GM23338 (cell line): ENCODE measurements around the gene DCST2. TPM values are rescaled to one million over a fixed set of nuclear protein-coding genes. Genes with fewer than 3 reads are reported as not detected.

Source experiments
- ATAC-seq: fragments of 200-7000 bp; cut with Tn5 transposase; 3 replicates; pipeline ENCODE4 v1.9.1; 2020
- DNase-seq: peaks from one replicate; pipeline ENCODE4 v3.0.0-alpha.2; 2015; ENCODE audit warnings: low spot score
- H2AFZ ChIP-seq: fragments of 200-600 bp; sonication (generic); 2 replicates; pipeline ENCODE4 v1.8.0; 2016; ENCODE audit warnings: antibody characterized with exemption, mild to moderate bottlenecking, moderate library complexity
- H3F3A ChIP-seq: fragments of 200-600 bp; sonication (generic); replicated peaks from 2 replicates; pipeline ENCODE4 v1.8.0; 2017; ENCODE audit warnings: antibody characterized with exemption, mixed run types, low read depth
- H3K27ac ChIP-seq: fragments of 200-600 bp; sonication (generic); 2 replicates; pipeline ENCODE4 v1.6.1; 2016; ENCODE audit warnings: low read depth
- H3K27me3 ChIP-seq: fragments of 200-600 bp; sonication (generic); 2 replicates; pipeline ENCODE4 v1.8.0; 2016; ENCODE audit warnings: mild to moderate bottlenecking, mixed run types, moderate library complexity; ENCODE audit not compliant: insufficient read depth
- H3K36me3 ChIP-seq: fragments of 200-600 bp; sonication (generic); 2 replicates; pipeline ENCODE4 v1.8.0; 2016; ENCODE audit warnings: mild to moderate bottlenecking; ENCODE audit not compliant: insufficient read depth
- H3K4me1 ChIP-seq: fragments of 200-600 bp; sonication (generic); 2 replicates; pipeline ENCODE4 v1.8.0; 2016; ENCODE audit warnings: mild to moderate bottlenecking, moderate library complexity; ENCODE audit not compliant: insufficient read depth
- H3K4me2 ChIP-seq: fragments of 200-600 bp; sonication (generic); 2 replicates; pipeline ENCODE4 v1.7.1; 2017; ENCODE audit warnings: mixed run types
- H3K4me3 ChIP-seq: fragments of 200-600 bp; sonication (generic); 2 replicates; pipeline ENCODE4 v1.6.1; 2016; ENCODE audit warnings: mixed run types
- H3K79me2 ChIP-seq: fragments of 200-600 bp; sonication (generic); replicated peaks from 2 replicates; pipeline ENCODE4 v1.8.0; 2017; ENCODE audit warnings: mild to moderate bottlenecking; ENCODE audit not compliant: insufficient read depth
- H3K9me2 ChIP-seq: fragments of 200-600 bp; sonication (generic); 2 replicates; pipeline ENCODE4 v1.8.0; 2017; ENCODE audit not compliant: insufficient read depth
- H4K20me1 ChIP-seq: fragments of 200-600 bp; sonication (generic); replicated peaks from 2 replicates; pipeline ENCODE4 v1.8.0; 2017; ENCODE audit warnings: mild to moderate bottlenecking; ENCODE audit not compliant: insufficient read depth
- H3K27ac Mint-ChIP-seq: 2 replicates; pipeline ENCODE4 v1.8.0; 2020; ENCODE audit warnings: inconsistent platforms, mild to moderate bottlenecking, moderate library complexity, mixed read lengths
- H3K27me3 Mint-ChIP-seq: 3 replicates; pipeline ENCODE4 v1.8.0; 2022; ENCODE audit warnings: low read depth, mild to moderate bottlenecking, moderate library complexity, mixed read lengths, inconsistent platforms; ENCODE audit not compliant: insufficient read depth, poor library complexity
- H3K36me3 Mint-ChIP-seq: 3 replicates; pipeline ENCODE4 v1.8.0; 2021; ENCODE audit warnings: low read depth, mild to moderate bottlenecking, inconsistent platforms, moderate library complexity, mixed read lengths
- H3K4me1 Mint-ChIP-seq: 3 replicates; pipeline ENCODE4 v1.8.0; 2020; ENCODE audit warnings: mild to moderate bottlenecking, inconsistent platforms, mixed read lengths
- H3K4me3 Mint-ChIP-seq: 3 replicates; pipeline ENCODE4 v1.8.0; 2021; ENCODE audit warnings: moderate library complexity, mild to moderate bottlenecking, inconsistent platforms, mixed read lengths
- H3K9me3 Mint-ChIP-seq: 3 replicates; pipeline ENCODE4 v1.8.0; 2020; ENCODE audit warnings: moderate library complexity, mild to moderate bottlenecking, inconsistent platforms, mixed read lengths
- CREB1 ChIP-seq: fragments of 250-450 bp; sonication (Bioruptor Pico); IDR thresholded peaks from 2 replicates; pipeline ENCODE4 v1.5.0; 2020; ENCODE audit warnings: low read depth, mild to moderate bottlenecking, moderate library complexity
- CTCF ChIP-seq, 2 experiments: fragments of 200-600 bp in 1 of 2; sonication (generic) in 1 of 2; conservative IDR thresholded peaks; 2 replicates each; pipeline versions ENCODE4 v1.5.1 to v1.6.1; 2016 to 2017; ENCODE audit warnings: antibody characterized with exemption in 2 of 2, low read depth in 2 of 2, mild to moderate bottlenecking in 2 of 2, moderate library complexity in 1 of 2
- ETS1 ChIP-seq: IDR thresholded peaks from 2 replicates; pipeline ENCODE4 v1.6.1; 2016; ENCODE audit warnings: antibody characterized with exemption
- EZH2 ChIP-seq: fragments of 200-600 bp; sonication (generic); IDR thresholded peaks from one replicate; pipeline ENCODE4 v1.8.0; 2017; ENCODE audit warnings: antibody characterized with exemption, mild to moderate bottlenecking, low read depth; ENCODE audit not compliant: unreplicated experiment
- EZH2phosphoT487 ChIP-seq: fragments of 200-600 bp; sonication (generic); IDR thresholded peaks from one replicate; pipeline ENCODE4 v1.8.1; 2018; ENCODE audit warnings: antibody characterized with exemption; ENCODE audit not compliant: unreplicated experiment
- JUNB ChIP-seq: IDR thresholded peaks from one replicate; pipeline ENCODE4 v1.6.1; 2016; ENCODE audit warnings: antibody characterized with exemption; ENCODE audit not compliant: unreplicated experiment
- POLR2AphosphoS5 ChIP-seq: IDR thresholded peaks from 2 replicates; pipeline ENCODE4 v1.6.1; 2016; ENCODE audit warnings: antibody characterized with exemption, low read depth
- polyA plus RNA-seq: library from polyadenylated mRNA; unstranded; fragments of >200 nt; fragmentation: Nextera tagmentation; extraction: Ambion mirVana; gene quantifications from 2 replicates; pipeline ENCODE4 v1.2.1, GENCODE V29; 2016
- total RNA-seq: library from RNA; depleted of rRNA; stranded (reverse); fragments of >200 nt; shearing (Covaris generic); gene quantifications from 2 replicates; pipeline ENCODE4 v1.2.3, GENCODE V29; 2014

The DCST2 gene
- total and polyA plus RNA-seq, 2 experiments from 2014 or later: 0.78 TPM; not detected in 1

- H3K27me3 ChIP-seq: no peaks in the 10 kb centered on the region
- H3K79me2 ChIP-seq: peaks cover 58% of the 10 kb centered on the region
- peaks cover 37% of the 10 kb centered on the region for H3K36me3 Mint-ChIP-seq
- H3F3A ChIP-seq: peaks cover 22% of the 10 kb centered on the region
- H3K36me3 ChIP-seq: peaks cover 12% of the 10 kb centered on the region
- peaks cover 14% of the 10 kb centered on the region for H3K27me3 Mint-ChIP-seq
- H3K4me2 ChIP-seq: peak overlapping the region; percentile 90
- no peak overlapping the region for H3K4me3 Mint-ChIP-seq
- peak overlapping the region; percentile 97 for H3K27ac ChIP-seq
- peaks cover 23% of the 10 kb centered on the region for H3K4me1 ChIP-seq
- peak overlapping the region; percentile 82 for H3K4me3 ChIP-seq
- peaks cover 3% of the 10 kb centered on the region; the same call in 1 of the 3 replicates for H3K9me3 Mint-ChIP-seq
- no peak overlapping the region for H2AFZ ChIP-seq
- H3K9me2 ChIP-seq: no peaks in the 10 kb centered on the region
- H4K20me1 ChIP-seq: peaks cover 20% of the 10 kb centered on the region
- no peak overlapping the region for H3K27ac Mint-ChIP-seq
- no peak for ATAC-seq
- TF ChIP-seq EZH2phosphoT487 (no peak), EZH2 (no peak), JUNB (no peak)
- no peak for DNase-seq
- peaks cover 36% of the 10 kb centered on the region for H3K4me1 Mint-ChIP-seq
Observed at GRCh38 chr1:154971341-154971998, 62.1 kb downstream of the DCST2 start.

GRCh38 chr1:154970631-154971340, 62.8 kb downstream of the DCST2 start, which contains the start of gene SHC1:
TSS of gene SHC1 (minus strand) at chr1:154970747. CDS start at chr1:154970526, 221 bp downstream.
- Histone ChIP-seq H3K9me2 (no peaks in the 10 kb centered on the region), H2AFZ (no peak within 1 kb of the TSS), H3K4me1 (peaks cover 16% of the 10 kb centered on the region), H3K27ac (peak within 1 kb of the TSS; percentile 97), H3K4me2 (peak within 1 kb of the TSS; percentile 90), H3K36me3 (peaks cover 18% of the 10 kb centered on the region), H4K20me1 (peaks cover 15% of the 10 kb centered on the region), H3K79me2 (peaks cover 51% of the 10 kb centered on the region), H3K4me3 (peak within 1 kb of the TSS; percentile 82), H3F3A (peaks cover 25% of the 10 kb centered on the region), H3K27me3 (no peaks in the 10 kb centered on the region)
- ATAC-seq (peak; percentile 57), DNase-seq (peak; percentile 97)
- H3K4me1 Mint-ChIP-seq: peaks cover 36% of the 10 kb centered on the region
- H3K9me3 Mint-ChIP-seq: peaks cover 3% of the 10 kb centered on the region; the same call in 1 of the 3 replicates
- peak within 1 kb of the TSS; percentile 88 for H3K27ac Mint-ChIP-seq
- peaks cover 40% of the 10 kb centered on the region for H3K36me3 Mint-ChIP-seq
- no peak within 1 kb of the TSS for H3K4me3 Mint-ChIP-seq
- TF ChIP-seq CTCF (conservative IDR thresholded peaks at IDR 0.05; ENCODE audit: low read depth in 2 of 2) (no peak), POLR2AphosphoS5 (peak; percentile 97), ETS1 (peak; percentile 70), EZH2 (no peak), CREB1 (CRISPR knock-in tag) (no peak; the same call in 1 of the 2 replicates)
- peaks cover 14% of the 10 kb centered on the region for H3K27me3 Mint-ChIP-seq
